Keratinocyte (primary cell): Measurements from ENCODE around the gene LRRC47.

Experiments
- EZH2 ChIP-seq: IDR thresholded peaks from one replicate; pipeline ENCODE4 v1.6.1; 2012; ENCODE audit warnings: inconsistent platforms, mild to moderate bottlenecking, low read length, moderate library complexity
- TF ChIP-seq, protein P1 (sequence below), 3 experiments: IDR thresholded peaks in 1 of 3; conservative IDR thresholded peaks in 1 of 3; optimal IDR thresholded peaks in 1 of 3; 2 replicates in 2 of 3; 3 replicates in 1 of 3; pipeline versions ENCODE3 to v1.5.1; 2011; ENCODE audit warnings: low read length in 3 of 3, mild to moderate bottlenecking in 3 of 3, moderate library complexity in 2 of 3, control low read depth in 1 of 3, inconsistent platforms in 1 of 3; ENCODE audit not compliant: insufficient read depth in 2 of 3; ENCODE audit errors: extremely low read depth in 1 of 3

DNA sequence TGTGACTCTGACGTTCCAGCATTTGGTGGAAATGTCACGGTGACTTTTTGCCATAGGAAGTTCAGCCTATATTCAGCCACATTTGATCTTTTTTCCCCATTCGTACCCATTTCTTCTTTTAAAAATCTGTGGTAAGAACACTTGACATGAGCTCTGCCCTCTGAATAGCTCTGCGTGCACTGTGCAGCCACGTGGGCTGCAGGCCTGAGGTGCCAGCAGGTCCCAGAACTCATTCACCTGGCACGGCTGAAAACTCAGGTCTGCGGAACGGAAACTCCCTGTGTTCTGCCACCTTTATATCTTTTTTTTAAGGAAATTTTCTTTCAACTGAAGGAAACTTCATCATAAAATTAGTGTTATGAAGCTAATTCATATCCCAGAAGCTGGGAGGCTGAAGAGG lies 32.1 kb upstream of the LRRC47 start:
- TF ChIP-seq, protein P1, sequence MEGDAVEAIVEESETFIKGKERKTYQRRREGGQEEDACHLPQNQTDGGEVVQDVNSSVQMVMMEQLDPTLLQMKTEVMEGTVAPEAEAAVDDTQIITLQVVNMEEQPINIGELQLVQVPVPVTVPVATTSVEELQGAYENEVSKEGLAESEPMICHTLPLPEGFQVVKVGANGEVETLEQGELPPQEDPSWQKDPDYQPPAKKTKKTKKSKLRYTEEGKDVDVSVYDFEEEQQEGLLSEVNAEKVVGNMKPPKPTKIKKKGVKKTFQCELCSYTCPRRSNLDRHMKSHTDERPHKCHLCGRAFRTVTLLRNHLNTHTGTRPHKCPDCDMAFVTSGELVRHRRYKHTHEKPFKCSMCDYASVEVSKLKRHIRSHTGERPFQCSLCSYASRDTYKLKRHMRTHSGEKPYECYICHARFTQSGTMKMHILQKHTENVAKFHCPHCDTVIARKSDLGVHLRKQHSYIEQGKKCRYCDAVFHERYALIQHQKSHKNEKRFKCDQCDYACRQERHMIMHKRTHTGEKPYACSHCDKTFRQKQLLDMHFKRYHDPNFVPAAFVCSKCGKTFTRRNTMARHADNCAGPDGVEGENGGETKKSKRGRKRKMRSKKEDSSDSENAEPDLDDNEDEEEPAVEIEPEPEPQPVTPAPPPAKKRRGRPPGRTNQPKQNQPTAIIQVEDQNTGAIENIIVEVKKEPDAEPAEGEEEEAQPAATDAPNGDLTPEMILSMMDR (optimal IDR thresholded peaks at IDR 0.05 in 1 of 3, IDR thresholded peaks at IDR 0.05 in 1 of 3, conservative IDR thresholded peaks at IDR 0.05 in 1 of 3; ENCODE audit: extremely low read depth in 1 of 3, insufficient read depth in 2 of 3, low read length in 3 of 3): no peak
- no peak for TF ChIP-seq EZH2
